Activated T-cell treated with anti-CD3 and anti-CD28 coated beads, Interleukin-2, amount 50 U/mL, for 48 hours (primary cell): ENCODE measurements around the gene ITGB7.
"Not testable (repeated sequence)": the region's sequence is repeated elsewhere in the genome, so short reads cannot be mapped to it uniquely, and the experiment has no call there.

ENCODE experiments used
- DNase-seq, 2 experiments: peaks; one replicate each; pipeline ENCODE4 v3.0.0-alpha.2; 2020

Gene ITGB7

DNA sequence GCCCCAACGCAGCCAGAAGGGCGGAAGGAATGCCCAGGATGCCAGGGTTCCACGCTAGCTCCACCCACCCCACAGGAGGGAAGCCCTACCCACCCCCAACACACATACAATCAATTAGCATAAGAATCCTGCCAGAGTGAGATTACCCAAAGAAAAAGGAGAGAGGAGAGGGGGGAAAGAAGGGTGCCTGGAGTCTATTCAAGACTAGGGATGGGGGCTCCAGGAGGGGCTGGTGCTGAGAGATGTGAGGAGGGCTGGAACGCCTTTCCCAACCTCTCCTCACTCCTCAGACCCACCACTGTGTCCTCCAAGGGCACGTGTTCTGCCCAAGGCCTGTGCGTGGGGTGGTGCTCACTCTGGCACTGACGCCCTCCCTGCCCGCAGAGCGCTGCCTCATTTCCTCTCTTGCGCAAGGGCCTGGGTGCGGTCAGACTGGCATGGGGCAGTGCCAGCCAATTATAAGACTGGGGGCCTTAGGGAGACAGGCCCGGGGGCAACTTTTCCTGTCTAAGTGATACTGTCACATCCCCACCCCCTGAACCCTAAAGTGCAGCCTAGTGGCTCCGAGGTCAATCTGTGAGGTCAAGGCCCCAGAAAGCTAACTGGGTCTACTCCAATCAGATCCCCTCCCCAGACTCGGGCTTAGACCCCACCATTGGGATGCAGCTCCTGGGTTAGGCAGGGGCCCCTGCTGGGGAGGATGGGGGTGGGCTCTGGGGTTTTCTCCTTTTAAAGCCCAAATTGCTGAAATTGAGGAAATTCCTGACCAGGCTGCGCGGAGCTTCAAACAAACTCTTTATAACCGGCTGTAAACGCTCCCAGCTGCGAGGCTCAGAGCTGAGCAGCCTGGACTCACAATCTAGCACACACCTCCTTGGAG lies 10.2 kb upstream of the ITGB7 start:
- peak; percentile 79 to 80 for DNase-seq

DNA sequence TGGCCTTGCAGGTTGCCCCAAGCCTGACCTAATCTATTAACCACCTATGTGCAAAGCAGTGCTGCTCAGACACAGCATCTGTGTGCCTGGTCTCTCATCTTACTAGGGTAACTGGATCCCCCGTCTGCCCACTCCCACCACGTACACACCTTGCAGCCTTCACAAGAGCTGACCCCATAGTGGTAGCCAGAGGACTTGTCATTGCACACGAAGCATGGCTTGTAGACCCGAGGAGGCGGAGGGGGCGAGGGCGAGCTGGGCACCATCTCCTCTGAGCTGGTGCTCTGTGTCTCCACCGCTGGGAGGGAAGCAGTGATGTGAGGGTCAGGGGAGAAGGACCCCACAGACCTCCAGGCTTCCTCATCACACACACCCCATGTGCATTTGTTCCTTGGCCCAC lies 8.4 kb upstream of the ITGB7 start:
- no peak for DNase-seq

DNA sequence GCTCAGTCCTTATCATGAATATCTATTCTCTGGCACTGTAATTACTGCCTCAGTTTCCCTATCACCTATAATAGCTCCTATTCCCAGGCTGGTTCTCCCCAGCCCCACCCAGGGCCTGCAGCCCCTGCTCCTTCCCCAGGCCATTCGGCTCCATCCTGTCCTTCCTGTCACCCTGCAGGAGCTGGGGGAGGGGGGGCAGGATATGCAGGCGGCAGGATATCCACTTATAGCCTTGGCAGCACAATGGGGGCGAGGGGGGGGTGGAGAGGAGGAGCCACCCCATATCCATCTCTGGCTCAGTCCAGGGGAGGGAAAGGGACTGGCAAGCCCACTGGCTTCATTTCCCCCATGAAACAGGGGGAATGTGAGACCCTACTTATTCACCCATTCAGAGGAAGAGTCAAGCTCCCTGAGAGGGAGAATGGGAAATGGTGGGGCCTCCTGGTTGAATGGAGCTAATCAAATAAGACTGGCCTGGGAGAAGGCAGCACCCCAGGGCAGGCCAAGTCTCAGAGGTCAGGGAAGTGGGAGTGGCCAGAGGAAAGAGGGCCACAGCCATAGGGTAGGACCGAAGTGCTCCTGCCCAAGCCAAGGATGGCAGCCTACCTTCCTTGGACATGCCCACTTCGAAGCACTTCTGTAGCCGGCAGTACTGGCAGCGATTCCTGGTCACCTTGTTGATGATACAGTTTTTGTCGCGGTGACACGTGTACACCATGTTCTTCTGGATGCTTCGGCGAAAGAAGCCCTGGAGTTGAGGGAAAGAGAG lies 7.8 kb upstream of the ITGB7 start:
- DNase-seq: no peak

DNA sequence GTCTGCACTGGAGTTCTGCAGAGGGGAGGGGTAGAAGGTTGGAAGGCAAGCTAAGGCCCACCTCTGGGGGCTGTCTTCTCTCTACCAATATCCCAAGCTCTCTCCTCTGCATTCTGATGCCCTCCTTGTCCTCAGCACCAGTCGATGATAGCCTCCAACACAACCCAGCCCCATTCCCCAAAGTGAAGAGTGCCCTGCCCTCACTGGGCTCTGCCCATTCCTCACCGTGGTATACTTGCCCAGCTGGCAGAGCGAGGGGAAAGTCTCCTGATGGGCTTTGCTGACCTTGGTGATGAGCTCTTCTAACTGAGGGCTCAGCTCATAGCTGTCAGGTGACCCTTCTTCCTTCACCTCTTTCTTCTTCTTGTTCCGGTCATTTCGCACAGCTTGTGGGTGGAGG lies 7.2 kb upstream of the ITGB7 start:
- no peak for DNase-seq

DNA sequence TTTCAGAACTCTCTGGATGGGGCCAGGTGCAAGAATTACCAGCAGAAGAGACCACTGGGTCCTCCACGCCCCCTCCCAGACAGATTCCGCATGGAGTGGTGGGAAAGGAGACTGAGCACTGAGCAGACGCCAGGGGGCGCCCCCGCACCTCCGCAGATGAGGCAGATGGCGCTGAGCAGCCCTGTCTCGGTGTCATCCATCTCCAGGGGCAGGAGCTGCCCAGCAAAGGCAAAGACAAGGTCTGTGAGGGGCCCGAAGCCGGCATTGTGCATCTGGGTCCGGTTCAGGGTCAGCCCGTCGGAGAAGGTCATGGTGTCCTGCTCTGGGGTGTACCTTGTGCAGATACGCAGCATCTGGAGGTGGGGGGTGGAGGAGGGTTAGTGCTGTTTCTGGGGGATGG lies 6.3 kb upstream of the ITGB7 start:
- peak; percentile 87 to 90 for DNase-seq

DNA sequence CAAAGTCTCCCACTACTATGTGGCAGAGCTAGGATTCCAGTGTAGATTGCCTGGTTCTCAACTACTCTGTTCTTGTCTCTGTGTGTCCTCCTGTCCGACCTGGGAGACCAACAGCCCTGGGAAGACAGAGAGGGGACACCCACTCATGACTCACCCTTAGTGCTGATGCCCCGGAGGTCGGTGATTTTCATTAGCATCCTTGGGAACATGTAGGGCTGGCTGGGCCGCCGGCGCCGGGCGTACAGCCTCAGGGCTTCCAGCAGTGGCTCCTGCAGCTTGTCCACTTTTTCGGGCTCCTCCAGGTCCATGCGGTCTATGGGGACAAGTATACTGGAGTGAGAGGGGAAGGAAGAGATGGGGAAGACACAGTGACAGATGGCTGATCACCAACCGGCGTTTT lies 5.9 kb upstream of the ITGB7 start:
- no peak for DNase-seq

DNA sequence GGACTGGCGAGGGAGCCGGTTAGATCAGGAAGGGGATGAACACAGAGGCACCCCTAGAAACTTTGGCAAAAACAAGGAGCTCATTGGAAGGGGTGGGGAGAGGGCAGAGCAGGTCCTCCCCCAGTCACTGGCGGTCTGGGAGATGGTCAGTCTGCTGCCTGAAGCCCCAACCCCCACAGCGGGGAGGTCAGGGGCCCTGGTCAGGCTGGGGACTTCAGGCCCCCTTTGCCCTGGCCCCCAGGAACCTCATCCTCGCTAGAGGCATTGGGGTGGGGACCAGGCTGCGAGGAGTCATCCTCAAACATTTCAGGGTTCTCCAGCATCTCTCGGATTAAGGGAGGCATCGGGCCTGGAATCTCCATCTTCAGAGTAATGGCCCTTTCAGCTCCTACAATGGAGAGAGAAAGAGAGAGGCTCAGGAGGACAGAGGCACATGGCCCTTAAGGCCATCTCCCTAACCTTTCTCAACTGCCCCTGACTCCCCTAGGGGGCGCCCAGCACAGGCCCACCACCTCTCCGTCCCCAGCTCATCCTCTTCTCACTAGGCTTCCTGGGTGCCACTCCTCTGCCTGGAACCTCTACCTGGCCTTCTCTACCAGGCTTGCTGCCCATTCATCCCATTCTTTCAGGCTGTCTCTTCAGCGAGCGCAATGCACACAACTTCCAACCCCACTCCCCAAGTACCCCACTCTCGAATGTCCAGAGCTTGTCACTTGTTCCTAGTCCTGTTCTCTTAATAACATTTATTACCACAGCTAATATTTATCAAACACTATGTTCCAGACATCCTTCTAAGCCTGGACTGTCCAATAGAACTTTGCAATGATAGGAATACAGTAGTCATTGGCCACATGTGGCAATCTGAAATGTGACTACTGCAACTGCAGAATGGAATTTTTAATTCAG lies 4.7 kb upstream of the ITGB7 start:
- DNase-seq: peak in 1 of 2 experiments; percentile 53

DNA sequence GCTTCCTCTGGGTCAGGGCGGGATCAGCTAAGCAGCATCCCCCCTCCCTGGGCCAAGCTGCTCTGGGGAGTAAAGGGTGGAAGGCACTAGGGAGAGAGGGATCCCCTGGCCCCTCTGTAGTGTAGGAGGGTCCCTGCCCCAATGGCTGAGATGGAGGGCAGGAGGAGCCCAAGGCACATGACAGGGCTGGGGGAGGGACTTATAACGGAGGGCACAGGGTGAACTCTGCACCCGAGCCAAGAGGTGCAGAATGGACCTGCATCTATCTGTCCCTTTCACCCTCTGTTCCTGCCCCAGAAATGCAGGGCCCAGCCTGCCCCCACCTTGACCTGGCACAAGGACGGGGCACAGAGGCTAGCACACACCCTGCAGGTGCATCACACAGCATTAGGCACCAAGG lies 3.8 kb upstream of the ITGB7 start:
- no peak for DNase-seq

DNA sequence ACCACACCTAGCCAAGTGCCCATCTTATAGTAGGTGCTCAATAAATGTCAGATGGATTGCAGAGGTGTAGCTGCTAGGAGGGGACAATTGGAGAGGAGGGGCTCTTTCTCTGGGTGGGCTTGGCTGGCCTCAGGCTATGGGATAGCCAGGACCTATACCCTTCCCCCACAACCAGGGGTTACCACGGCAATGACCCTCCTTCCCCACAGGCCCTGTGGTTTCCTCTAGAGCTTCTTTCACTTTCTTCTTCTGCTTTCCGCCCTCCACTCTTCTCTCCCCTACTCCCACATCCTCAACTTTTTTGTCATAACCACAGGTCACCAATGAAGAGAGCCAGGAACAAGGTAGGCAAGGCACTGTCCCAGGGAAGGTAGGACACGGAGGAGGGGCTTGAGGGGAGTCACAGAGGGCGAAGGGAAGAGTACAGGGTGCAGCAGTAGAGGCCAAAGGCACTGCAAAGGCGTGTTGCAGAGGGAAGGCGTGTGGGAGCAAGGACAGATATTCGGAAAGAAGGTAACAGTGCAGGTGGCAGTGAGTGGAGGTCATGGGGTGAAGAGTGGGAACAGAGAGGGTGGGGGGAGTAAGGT lies 1.9 kb upstream of the ITGB7 start:
- peak; percentile 60 to 62 for DNase-seq

DNA sequence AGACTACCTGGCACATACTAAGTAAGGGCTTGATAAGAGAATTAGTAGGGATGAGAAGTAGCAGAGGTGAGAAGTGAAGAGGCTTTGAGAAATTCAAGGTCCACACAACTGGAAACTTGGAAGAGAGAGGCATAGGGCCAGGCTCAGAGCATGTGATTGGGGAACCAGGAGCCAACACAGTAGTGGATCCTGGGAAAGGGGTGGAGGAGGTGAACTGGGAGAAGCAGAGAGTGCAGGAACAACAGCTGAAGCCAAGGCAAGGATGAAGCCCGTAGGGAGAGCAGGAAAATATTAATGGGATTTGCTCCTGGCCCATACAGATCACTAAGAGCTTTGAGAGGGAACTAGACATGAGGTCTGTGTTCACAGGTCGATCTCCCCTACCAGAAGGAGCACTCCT lies 1.4 kb upstream of the ITGB7 start:
- no peak for DNase-seq

DNA sequence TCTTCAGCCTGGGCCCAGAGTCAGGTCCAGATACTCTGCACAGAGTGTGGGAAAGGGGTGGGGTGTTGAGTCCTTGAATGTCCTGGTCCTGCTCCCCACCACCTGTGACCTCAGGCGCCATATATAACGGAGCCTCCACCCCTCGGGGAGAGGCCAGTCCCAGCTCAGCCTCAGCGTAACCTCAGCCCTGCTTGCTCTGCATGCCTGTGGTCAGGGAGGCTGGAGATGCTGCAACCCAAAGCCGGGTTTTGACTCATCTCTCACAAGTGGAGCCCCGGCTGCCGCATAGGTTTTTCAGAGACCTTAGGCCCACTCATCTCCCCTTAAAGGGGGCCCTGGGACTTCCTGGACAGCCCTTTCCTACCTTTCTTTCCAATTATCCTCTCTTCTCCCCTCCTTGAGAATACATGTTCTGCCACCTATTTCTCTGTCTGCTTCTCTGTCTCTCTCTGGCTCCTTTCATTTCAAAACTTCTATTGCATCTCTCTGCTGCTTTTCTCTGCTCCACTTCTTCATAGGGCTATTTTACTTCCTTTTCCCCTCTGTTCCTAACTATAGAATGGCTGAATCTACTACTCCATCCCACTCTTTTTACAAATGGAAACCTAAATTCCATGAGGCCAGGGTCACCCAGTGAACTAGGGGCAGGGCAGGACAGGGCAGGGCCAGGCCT lies 1.2 kb downstream of the ITGB7 start:
- peak; percentile 85 to 87 for DNase-seq

DNA sequence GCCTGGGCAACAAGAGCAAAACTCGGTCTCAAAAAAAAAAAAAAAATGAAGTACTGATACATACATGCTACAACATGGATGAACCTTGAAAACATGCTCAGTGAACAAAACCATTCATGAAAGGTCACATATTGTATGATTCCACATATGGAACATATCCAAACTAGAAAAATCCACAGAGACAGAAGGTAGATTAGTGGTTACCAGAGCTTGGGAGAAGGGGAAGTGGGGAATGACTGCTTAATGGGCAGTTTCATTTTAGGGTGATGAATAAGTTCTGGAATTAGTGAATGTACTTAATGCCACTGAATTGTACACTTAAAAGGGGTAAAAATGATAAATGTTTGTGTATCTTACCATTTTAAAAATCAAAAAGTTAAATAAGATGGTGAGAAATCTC lies 2.7 kb downstream of the ITGB7 start:
- DNase-seq: no peak

DNA sequence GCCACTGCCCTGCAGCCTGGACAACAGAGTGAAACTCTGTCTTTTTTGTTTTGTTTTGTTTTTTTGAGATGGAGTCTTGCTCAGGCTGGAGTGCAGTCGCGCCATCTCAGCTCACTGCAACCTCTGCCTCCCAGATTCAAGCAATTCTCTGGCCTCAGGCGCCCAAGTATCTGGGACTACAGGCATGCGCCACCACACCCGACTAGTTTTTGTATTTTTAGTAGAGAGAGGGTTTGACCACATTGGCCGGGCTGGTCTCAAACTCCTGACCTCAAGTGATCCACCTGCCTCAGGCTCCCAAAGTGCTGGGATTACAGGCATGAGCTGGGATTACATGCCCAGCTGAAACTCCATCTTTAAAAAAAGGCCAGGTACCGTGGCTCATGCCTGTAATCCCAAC lies 4.7 kb downstream of the ITGB7 start:
- DNase-seq: not testable (repeated sequence)

DNA sequence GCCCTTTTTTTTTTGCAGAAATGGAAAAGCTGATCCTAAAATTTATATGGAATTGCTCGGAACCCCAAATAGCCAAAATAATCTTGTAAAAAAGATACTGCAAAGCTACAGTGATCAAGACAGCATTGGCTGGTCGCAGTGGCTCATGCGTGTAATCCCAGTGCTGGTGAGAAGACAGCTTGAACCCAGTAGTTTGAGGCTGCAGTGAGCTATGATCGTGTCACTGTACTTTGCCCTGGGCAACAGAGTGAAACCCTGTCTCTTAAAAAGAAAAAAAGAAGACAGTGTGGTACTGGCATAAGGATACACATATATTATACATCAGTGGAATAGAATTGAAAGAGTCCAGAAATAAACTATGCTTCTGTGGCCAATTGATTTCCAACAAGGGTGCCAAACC lies 5.4 kb downstream of the ITGB7 start:
- no peak for DNase-seq

DNA sequence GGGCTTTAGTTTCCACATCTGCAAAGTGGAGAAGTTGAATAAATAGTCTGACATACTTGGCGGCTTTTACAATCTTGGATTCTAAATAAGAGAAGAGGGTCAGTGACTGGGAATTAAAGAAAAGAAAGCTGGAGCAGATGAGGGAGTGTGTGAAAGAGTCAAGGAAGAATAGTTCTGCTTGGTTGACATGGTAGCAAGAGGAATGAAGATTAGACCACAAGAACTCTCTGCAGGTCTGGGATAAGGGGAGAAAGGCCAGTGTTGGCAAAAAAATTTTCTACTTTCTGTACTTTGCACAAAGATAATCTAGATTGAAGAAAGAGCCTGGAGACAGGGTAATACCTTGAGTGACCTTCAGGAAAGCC lies 5.9 kb downstream of the ITGB7 start:
- no peak for DNase-seq

DNA sequence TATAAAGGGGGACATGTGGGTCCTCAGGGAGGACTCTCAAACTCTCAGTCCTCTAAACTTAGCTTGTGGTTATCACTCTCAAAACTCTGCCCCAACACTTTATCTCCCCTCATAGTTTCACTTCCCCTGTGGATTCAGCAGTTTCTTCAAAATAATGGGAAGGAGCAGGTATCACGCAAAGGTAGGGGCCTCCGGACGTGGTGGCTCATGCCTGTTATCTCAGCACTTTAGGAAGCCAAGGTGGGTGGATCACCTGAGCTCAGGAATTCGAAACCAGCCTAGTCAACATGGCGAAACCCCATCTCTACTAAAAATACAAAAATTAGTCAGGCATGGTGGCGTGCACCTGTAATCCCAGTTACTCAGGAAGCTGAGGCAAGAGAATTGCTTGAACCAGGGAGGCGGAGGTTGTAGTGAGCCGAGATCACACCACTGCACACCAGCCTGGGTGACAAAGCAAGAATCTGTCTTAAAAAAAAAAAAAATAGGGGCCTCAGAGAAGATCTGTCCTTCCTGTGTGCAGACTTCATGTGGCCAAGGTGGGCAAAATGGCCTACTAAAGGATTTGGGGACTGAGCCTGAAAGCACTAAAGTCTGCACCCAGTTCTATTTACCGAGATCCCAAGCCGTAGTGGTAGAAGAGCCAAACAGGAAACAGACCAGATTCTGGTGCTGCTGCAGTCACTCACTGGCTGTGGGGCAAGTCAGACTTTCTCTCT lies 6.4 kb downstream of the ITGB7 start:
- DNase-seq: peak; percentile 64 to 67

DNA sequence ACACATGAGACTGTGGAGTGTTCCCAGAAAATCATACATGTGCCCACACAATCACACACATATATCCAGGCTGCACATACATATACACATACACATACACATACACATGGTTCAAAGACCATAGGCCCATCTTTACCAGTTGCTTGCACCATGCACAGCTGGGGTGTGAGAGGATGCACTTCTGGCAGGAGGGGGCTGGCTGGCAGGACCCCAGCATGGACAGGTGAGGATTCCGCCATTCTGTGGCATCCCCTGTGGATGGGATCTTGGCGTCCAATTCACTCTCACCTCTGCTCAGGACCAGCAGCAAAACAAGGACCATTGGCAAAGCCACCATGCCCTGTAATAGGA lies 7.0 kb downstream of the ITGB7 start:
- no peak for DNase-seq

DNA sequence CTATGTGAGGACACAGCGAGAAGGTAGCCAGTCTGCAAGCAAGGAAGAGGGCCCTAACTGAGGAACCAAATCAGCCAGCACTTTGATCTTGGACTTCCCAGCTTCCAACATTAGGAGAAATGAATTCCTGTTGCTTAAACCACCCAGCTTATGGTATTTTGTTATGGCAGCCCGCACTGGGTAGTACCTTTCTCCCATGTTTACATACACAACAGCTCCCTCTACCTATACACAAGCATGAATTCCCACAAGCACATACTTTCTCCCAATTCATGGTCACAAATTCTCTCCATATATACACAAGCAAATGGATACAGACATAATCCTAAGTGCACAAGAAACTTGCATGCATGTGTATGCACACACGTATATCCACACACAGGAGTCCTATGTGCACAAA lies 7.4 kb downstream of the ITGB7 start:
- DNase-seq: no peak

DNA sequence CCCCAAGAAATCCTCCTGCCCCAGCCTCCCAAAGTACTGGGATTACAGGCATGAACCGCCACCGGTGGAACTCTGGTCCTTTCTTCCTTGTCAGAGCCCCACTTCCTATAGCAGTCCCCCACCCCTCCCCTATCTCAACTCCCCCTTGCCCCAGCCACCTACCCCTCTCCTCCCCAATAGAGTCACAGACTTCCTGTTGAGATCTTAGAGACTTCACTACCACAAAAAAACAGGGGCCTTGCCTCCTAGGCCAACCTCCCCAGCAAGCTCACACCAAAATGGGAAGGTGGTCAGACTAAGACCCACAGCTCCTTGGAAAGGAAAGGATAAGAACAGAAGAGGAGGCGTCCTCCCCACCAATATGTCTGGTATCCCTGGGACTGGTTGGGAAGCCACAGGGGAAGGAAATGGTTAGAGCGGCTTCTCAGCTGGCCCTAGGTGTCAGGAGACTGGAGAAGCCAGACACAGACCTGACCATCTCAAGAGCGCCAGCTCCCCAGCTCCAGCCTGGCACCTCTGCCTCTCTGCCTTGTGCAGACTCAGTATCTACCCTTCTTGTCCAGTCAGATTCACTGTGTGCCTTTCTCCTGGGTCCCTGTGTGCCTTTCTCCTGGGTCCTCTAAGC lies 8.5 kb downstream of the ITGB7 start:
- DNase-seq: peak in 1 of 2 experiments; percentile 48

DNA sequence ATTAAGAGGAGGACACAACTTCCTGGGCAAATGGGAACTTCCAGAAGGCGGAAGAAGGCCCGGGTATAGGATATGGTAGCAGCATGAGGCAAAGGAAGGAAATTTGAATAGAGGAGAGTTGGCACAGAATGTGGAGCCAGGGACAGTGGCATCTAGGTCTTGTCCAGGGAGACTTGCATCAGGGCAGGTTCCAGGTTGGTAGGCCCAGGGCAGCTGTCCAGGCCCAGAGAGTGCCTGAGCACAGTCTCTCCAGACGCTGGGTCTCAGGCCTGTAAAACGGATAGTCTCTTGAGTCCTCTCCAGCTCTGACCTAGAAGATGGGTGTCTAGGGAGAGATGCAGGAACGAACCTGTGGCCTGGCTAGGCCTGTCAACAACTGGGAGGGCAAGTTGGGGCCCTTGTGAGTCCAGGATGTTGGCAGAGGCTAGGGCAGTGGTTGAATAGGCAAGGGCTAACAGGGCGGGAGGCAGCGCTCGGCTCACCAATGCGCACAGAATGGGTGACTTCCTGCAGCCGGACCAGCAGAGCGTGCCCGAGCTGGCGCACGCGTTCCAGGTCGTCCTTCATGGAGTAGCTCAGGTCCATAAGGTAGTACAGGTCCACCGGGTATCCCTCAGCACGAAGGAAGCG lies 9.9 kb downstream of the ITGB7 start:
- no peak for DNase-seq

DNA sequence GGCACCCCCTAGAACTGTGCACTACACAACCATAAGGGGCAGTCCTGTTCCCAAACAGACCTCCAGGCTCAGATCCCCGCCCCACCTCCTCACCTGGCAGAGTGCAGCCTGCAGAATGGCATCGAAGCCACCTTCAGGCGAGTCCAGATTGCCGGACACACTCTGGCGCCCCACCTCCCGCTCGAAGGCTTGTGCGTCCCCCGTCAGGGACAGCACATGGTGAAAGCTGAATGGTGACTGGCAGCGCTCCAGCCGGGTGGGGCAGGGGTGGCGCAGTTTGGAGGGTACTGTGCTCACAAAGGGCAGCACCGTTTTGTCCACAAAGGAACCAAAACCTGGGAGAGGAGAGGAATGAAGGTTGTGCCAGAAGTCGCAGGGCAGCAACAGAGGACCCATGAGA lies 10.6 kb downstream of the ITGB7 start:
- DNase-seq: no peak
